ENCODE data around the gene TGFB1. TPM values are rescaled to one million over a fixed set of nuclear protein-coding genes. Genes with fewer than 3 reads are reported as not detected.

The TGFB1 gene
- total RNA-seq, 1 donor from 2014 or later: 176 TPM

DNA sequence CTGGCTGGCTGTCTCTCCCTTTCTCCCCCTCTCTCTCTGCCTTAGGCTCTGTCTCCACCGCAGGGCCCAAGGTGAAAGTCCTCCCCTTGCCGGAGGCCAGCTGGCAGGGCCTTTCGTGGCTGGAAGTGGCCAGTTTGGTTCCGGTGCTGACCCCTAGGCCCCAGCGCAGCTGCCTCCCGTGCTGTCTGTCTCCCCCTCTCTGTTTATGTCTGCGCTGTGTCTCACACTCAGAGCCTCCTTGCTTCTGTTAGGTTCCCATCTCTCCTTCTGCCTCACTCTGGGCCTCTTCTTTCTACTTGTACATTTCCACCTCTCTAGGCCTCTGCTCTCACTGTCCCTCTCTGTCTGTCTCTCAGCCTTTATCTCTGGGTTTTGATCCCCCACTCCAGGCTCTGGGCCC is 30.7 kb downstream of the TGFB1 start:
- DNase-seq (ENCODE audit: extremely low read depth, low read depth, low spot score): no peak

DNA sequence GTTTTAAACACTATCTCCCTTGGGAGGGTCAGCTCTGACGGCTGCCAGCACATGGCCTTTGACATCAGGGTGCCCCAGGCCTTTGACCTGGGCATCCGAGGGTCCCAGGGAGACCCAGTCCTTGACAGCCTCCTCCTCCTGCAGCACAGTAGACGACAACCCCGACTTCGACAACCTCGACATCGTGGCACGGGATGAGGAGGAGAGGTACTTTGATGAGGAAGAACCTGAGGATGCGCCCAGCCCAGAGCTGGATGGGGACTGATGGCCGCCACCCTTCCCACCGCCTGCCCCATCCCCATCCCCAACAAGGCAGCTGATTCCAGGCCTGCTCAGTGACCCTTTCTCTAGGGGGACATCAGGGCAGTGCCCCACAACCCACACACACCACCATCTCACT is 31.3 kb downstream of the TGFB1 start:
- DNase-seq (ENCODE audit: extremely low read depth, low read depth, low spot score): no peak

DNA sequence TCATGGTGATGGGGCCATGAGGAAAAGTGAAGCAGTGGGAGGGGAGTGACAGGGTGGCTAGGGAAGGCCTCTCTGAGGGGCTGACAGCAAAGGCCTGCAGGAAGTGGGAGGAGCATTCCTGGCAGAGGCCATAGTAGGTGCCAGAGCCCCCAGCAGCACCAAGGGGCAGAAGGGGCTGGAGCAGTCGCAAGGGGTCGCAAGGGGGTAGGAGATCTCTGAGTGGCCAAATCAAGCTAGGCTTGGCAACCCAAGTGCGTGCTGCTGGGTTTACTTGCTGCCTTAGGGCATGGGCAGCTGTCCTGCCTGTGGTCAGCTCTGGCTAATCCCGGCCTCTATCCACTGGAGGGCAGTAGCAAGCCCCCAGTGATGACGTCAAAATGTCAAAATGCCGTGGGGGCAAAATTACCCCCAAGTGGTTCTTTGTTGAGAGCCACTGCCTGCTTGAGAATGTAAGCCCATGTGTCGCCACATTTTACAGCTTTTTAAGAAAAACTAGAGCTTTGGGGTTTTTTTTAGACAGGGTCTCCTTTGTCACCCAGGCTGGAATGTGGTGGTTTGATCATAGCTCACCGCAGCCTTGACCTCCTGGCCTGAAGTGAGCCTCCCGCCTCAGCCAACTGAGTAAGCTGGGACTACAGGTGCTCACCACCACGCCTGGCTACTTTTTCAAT is 32.0 kb downstream of the TGFB1 start:
- no peak for DNase-seq (ENCODE audit: extremely low read depth, low read depth, low spot score)

DNA sequence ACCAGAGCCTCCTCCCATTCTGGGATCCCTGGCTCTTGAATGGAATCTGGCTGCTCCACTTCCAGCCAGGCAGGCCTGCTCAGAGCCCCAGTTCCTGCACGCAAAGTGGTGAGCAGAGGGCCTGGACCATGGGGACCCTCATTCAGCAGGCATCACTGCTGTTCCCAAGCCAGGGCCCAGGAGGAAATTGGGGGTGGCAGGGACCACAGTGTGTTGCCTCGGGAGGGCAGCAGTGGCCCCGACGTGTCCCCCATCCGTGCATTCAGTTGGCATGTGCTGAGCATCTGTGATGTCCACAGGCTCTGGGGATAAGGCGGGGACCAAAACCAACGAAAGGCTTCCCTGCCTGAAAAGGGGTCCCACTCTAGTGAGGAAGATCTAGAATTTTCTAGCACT is 32.5 kb downstream of the TGFB1 start:
- DNase-seq (ENCODE audit: extremely low read depth, low read depth, low spot score): no peak

DNA sequence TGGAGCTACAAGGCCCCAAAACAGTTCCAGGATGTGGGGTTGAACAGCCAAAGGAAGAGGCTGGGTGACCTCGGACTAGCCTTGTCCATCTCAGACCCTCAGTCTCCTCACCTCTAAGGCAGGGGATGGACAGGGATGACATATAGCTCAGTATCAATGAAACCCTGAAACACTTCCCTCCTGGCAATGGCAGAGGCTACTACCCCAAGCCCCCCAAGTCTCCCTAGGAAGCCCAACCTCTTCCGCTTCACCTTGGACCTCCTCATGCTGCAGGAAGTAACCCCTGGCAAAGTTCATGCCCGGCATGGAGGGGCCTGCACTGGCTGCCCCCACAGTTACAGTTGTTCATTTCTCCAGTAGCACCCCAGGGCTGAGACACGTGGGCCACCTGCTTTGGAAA is 33.2 kb downstream of the TGFB1 start:
- DNase-seq (ENCODE audit: extremely low read depth, low read depth, low spot score): no peak

DNA sequence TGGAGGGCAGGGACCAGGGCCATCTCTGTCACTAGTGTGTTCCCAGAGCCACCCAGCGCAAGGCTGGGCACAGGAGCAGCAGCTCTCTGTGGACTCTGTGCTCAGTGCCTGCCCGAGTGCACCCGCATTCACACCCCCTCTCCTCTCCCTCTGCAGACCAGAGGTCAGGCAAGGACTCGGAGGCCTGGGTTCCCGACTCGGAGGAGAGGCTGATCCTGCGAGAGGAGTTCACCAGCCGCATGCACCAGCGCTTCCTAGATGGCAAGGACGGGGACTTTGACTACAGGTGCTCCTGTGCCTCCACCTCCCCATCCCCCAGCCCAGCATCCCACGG is 33.6 kb downstream of the TGFB1 start:
- no peak for DNase-seq (ENCODE audit: extremely low read depth, low read depth, low spot score)

DNA sequence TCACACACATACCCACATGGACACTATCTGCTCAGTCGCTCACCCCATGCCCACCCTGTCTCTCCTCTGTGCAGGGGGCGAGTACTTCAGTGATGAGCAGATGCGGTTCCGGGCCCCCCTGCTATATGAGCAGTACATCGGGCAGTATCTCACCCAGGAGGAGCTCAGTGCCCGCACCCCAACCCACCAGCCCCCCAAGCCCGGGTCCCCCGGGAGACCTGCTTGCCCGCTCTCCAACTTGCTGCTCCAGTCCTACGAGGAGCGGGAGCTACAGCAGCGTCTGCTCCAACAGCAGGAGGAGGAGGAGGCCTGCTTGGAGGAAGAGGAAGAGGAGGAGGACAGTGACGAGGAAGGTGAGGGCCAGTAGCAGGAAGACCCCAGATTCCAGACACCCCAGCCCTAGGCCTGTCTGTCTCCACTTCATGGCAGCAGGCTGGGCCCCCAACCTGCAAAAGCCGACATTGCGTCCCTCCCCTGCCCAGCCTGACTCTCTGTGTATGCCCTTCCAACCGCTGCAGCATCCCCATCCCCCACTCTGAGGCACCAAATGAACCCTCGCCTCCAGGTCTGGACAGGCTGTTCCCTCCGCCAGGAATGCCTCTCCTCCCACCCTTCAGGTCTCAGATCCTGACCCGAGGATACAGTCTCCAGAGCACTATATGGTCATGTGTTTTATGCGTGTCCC is 34.1 kb downstream of the TGFB1 start:
- DNase-seq (ENCODE audit: extremely low read depth, low read depth, low spot score): no peak

DNA sequence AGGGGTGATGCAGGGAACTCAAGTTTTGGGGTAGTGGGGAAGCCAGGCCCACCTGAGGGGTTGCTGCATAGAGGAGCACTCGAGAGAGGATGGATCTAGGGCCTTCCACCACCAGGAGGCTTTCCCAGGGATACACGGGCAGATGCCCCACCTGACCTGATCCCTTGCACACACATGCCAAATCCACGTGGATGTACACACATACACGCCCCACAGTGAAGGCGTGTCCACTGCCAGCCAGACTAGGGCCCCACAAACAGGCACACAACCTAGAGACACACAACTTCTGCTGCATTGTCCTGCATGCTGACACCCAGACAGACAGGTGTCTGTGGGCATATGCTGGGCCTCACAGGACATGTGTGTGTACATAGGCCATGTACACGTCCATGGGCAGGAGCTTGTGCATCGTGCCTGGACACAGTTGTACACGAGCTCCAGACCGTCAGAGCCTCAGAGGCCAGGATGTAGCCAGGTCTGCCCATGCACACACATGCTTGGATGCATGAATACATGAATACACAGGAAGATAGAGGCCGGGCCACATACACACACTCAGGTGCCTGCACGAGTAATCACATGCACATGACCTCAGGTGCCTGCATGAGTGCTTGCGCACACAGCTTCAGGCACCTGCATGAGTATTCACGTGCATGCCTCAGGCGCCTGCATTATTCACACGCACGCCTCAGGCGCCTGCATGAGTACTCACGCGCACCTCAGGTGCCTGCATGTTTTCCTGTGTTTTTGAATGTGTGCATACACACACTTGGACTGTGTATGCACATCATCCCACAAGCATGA is 34.8 kb downstream of the TGFB1 start:
- DNase-seq (ENCODE audit: extremely low read depth, low read depth, low spot score): no peak

DNA sequence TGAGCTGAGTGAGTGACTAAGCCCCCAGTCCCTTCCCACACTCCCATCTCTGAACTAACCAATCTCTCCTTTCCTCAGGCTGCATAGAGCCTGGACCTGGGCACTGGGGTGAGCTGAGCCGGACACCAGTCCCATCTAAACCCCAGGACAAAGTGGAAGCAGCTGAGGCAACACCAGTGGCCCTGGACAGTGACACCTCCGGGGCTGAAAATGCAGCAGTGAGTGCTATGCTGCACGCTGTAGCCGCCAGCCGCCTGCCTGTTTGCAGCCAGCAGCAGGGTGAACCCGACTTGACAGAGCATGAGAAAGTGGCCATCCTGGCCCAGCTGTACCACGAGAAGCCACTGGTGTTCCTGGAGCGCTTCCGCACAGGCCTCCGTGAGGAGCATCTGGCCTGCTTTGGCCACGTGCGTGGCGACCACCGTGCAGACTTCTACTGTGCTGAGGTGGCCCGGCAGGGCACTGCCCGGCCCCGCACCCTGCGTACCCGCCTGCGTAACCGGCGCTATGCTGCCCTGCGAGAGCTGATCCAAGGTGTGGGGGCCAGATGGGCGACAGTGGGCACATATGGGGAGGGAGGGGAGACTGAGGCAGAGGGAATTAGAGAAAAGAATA is 37.3 kb downstream of the TGFB1 start:
- no peak for DNase-seq (ENCODE audit: extremely low read depth, low read depth, low spot score)

DNA sequence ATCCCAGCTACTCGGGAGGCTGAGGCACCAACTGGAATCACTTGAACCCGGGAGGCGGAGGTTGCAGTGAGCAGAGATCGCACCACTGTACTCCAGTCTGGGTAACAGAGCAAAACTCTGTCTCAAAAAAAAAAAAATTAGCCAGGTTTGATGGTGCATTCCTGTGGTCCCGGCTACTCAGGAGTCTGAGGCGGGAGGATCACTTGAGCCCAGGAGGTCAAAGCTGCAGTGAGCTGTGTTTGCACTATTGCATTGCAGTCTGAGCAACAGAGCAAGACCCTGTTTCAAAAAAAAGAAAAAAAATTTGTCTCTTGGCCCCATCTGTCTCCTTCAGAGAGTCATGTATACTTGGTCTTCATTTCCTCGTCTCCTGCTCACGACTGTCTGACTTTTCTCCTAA is 42.1 kb downstream of the TGFB1 start:
- no peak for DNase-seq (ENCODE audit: extremely low read depth, low read depth, low spot score)

DNA sequence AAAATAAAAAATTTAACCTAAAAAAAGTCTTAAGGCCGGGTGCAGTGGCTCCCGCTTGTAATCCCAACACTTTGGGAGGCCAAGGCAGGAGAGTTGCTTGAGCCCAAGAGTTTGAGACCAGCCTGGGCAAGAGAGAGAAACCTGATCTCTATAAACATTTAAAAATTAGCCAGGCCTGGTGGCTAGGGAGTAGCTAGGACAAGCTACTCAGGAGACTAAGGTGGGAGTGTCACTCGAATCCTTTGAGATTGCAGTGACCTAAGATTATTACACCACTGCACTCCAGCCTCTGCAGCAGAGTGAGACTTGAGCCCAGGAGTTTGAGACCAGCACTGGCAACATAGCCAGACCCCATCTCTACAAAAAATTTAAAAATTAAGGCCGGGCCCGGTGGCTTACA is 42.6 kb downstream of the TGFB1 start:
- DNase-seq (ENCODE audit: extremely low read depth, low read depth, low spot score): no peak

DNA sequence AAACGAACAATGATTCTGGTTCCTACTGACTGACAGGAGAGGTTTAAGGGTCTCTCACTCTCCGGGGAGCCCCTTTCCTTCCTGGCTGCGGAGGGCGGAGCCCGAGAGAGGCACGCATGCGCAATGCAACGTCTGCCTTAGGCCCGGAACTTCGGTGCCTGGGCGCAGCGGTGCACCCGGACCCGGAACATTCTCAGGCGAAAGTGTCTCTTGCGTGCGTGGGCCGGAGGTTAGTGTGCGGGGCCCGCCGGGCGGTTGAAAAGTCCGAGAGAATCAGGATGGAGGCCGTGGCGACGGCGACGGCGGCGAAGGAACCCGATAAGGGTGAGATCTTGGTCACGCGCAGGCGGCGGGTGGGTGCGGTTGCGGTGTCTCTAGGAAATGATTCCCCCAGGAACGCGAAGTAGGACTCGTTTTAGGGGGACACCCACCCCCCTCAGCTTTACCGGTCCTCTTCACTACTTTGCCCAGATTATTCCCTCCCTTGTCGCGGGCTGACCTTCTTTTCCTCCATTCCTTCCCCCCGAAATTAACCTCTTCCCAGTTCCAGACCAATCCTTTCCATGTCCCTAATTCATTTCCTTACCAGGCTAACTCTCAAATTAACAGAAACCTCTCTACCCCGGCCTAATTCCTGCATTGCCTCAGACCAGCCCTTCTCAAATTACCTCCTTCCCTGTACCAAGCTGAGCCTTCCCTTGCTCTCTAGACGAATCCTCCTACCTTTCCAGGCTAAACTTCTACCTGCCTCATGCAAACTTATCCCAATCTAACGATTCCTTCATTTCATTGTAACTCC is 43.5 kb downstream of the TGFB1 start, which contains the start of gene CCDC97:
Gene CCDC97 (plus strand): TSS at position 140 of the 799 bp plus-strand sequence. CDS start 139 bp downstream, at position 279.
- no peak for DNase-seq (ENCODE audit: extremely low read depth, low read depth, low spot score)

DNA sequence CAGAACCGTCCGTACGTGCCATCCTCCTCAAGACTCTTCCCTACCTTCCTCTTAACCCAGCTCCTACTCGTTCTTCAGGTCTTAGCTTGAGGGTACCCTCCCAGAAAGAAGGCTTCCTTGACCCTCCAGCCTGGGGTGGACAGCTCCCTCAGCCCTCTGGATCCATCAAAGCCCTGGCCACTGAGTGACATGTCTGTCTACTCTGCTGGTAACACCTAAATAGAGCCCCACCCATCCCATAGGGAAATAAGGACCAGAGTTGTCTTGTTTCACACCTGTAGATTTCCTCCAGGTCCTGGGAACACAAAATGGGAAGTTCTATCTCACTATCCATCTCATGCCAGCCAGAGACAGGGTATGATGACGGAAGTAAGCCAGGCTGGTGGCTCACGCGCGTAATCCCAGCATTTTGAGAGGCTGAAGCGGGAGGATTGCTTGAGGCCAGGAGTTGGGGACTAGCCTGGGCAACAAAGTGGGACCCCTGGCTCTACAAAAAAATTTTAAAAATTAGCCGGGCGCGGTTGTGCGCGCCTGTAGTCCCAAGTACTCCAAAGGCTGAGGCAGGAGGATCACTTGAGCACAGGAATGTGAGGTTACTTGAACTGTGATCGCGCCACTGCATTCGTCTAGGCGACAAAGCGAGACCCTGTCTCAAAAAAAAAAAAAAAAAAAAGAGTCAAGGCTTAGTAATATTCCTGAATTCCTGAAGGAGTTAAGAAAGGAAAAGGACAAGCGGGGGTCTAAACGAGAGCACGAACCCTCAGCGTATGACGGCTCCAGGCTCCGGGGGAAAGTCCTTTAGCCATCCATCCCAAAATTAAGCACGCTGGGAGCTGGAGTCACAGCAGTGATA is 44.3 kb downstream of the TGFB1 start:
- no peak for DNase-seq (ENCODE audit: extremely low read depth, low read depth, low spot score)

DNA sequence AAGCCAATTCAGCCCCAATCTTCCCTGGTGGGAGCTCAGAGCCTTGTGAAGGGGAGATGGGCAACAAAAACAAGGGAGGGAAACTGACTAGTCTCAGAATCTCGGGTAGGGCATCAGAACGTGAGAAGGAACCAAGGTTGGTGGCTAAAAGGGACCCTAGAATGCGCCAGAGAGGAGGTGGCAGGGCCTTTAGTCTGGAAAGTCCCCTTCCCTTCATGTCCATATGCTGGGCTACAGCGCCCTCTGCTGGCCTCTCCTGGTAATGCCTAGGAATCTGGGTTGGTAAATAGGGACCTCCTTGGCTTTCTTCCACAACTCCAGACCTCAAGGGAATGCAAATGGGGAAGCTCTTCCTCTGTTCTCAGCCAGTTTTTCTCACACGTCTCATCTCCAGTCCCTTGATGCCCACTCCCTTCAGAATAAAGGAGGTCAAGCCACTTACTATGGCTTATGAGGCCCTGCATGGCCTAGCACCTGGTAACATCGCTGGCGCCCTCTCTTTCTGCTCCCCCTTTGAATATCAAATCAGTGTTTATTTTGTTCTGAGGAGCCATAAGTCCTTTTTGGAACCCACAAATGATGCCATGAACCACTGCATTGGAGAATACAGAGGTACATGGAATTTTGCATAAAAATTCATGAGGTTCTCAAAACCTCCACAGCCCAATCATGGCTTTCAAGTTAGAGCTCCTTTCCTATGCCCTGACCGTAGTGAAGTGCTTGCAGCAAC is 45.1 kb downstream of the TGFB1 start:
- no peak for DNase-seq (ENCODE audit: extremely low read depth, low read depth, low spot score)

DNA sequence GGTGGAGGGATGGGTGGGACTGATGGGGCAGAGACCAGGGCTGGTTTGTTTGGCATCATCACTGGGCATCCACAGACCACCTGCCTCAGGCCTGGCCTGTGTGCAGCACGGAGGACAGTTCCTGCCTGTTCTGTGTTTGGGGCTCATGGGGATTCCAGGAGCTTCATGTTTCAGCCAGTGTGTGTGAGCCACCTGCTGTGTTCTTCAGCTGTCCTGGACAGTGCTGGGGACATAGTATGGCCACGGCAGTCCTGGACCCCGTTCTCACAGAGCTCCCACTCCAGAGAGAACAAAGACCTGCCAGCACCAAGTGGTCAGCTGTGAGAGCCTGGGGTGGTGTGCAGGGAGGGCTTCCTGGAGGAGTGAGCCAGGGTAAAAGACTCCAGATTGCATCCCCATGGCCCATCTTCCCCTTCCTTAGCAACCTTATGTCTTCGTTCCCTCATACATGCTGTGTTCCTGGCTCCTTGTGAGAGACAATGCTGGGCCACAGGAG is 45.7 kb downstream of the TGFB1 start:
- no peak for DNase-seq (ENCODE audit: extremely low read depth, low read depth, low spot score)

DNA sequence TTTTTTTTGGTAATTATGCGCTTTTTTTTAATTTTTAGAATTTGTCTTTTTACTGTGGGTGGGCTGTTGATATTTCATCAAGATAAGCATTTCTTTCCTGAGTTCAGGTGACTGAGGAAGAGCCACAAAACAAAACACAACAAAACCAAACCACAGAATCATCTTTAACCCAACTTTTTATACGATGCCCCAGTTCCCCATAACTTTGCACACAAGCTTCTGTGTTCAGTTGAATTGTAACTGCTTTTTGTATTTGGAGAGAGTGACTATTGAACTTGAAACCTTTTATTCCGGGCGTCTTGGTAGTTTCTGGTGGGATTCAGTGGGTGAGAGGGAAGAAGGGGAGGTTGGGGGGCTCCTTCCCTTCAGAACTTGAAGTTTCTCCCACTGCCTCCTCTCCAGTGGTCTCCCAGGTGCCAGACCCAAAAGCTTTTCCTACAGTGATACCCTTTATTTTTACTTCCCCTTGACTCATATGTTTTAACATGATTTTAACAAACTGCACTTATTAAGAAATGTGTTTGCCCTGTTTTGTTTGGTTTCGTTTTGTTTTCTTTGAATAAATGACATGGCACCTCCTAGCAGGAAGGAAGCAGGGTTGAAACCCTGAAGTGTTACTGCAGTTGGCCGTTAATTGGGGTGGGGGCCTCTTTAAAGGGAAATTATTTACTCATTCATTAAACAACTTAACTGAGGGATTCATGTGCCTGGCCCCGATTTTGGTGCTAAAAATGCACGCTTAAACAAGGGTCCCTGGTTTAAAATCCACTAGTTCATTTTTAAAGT is 46.4 kb downstream of the TGFB1 start:
- no peak for DNase-seq (ENCODE audit: extremely low read depth, low read depth, low spot score)

DNA sequence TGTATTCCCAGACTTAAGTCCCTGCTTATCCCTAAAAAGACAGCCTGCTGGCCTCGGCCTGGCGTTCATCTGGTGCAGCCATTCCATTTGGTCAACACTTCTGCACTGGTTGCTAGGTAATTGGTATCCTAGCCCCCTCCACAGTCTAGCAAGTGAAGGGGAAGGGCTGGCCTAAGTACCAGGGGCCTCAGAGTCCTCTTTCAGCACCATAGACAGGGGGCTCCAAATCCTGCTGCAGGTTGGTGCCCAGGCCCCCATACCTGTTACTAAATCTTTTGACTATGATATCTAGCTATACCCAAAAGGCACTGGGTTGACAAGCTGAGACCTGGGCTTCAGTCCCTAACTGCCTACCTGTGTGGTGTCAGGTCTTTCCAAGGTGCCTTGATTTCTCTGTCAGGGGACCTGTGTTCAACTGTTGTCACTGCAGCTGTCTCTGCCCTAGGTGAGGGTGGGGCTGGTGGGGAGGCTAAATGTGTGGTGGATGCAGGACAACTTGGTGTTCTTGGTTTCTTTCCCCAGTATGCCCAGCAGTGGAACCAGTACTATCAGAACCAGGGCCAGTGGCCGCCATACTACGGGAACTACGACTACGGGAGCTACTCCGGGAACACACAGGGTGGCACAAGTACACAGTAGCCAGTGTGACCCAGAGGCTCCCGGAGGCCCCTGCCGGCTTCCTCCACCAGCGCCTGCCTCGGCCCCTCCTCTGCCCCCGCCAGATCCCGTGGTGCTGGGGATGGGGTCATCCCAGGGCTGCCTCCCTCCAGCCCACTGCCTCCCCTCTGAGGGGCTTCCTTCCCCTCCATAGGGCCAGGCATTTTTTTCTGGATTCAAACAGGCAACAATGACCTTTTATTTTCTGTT is 47.6 kb downstream of the TGFB1 start:
- no peak for DNase-seq (ENCODE audit: extremely low read depth, low read depth, low spot score)
